Neural cell (in vitro differentiated cells): ENCODE results near the gene RFTN1.

ENCODE experiments used
- CTCF ChIP-seq: fragments of 450-650 bp; IDR thresholded peaks from 2 replicates; pipeline ENCODE4 v1.5.1; 2014; ENCODE audit warnings: antibody characterized with exemption, mild to moderate bottlenecking, moderate library complexity; ENCODE audit not compliant: poor library complexity, severe bottlenecking
- EP300 ChIP-seq: fragments of 450-650 bp; conservative IDR thresholded peaks from 2 replicates; pipeline ENCODE4 v1.6.1; 2014; ENCODE audit warnings: antibody characterized with exemption, mild to moderate bottlenecking, moderate library complexity; ENCODE audit not compliant: poor library complexity, severe bottlenecking
- EZH2 ChIP-seq: fragments of 200-600, 300-800 bp; shearing (Covaris generic), sonication (generic); IDR thresholded peaks from 2 replicates; pipeline ENCODE4 v1.6.1; 2014; ENCODE audit warnings: antibody characterized with exemption, low read length, borderline replicate concordance, mild to moderate bottlenecking; ENCODE audit not compliant: insufficient read depth, poor library complexity, severe bottlenecking
- MXI1 ChIP-seq: fragments of 450-650 bp; conservative IDR thresholded peaks from 2 replicates; pipeline ENCODE4 v1.6.1; 2014; ENCODE audit warnings: antibody characterized with exemption, mild to moderate bottlenecking; ENCODE audit not compliant: poor library complexity, severe bottlenecking
- POLR2AphosphoS5 ChIP-seq: IDR thresholded peaks from 2 replicates; pipeline ENCODE4 v1.6.1; 2012
- RAD21 ChIP-seq: fragments of 450-650 bp; conservative IDR thresholded peaks from 2 replicates; pipeline ENCODE4 v1.6.1; 2014; ENCODE audit warnings: antibody characterized with exemption, mild to moderate bottlenecking, moderate library complexity
- REST ChIP-seq: IDR thresholded peaks from 2 replicates; pipeline ENCODE4 v1.6.1; 2012; ENCODE audit warnings: borderline replicate concordance
- SMC3 ChIP-seq: fragments of 450-650 bp; conservative IDR thresholded peaks from 2 replicates; pipeline ENCODE4 v1.6.1; 2014; ENCODE audit warnings: antibody characterized with exemption, mild to moderate bottlenecking, moderate library complexity; ENCODE audit not compliant: poor library complexity
- TAF1 ChIP-seq: IDR thresholded peaks from 2 replicates; pipeline ENCODE4 v1.6.1; 2012; ENCODE audit warnings: low read depth

GRCh38 chr3:16463914-16464313 lies 49.6 kb downstream of the RFTN1 start:
- TF ChIP-seq POLR2AphosphoS5 (no peak), CTCF (no peak), EZH2 (no peak), REST (no peak), RAD21 (no peak), MXI1 (no peak), TAF1 (no peak), EP300 (no peak), SMC3 (no peak)
